HG03135 (cell line): ENCODE data around the gene C19orf38.
"Not testable (repeated sequence)": the region's sequence is repeated elsewhere in the genome, so short reads cannot be mapped to it uniquely, and the experiment has no call there.

Source experiments
- ATAC-seq: cut with Tn5 transposase; IDR thresholded peaks from one replicate; pipeline ENCODE4 v1.9.1; 2021; ENCODE audit warnings: mild to moderate bottlenecking, moderate library complexity; ENCODE audit not compliant: unreplicated experiment

The C19orf38 gene

GRCh38 chr19:10846500-10847202, 1.6 kb upstream of the C19orf38 start:
- ATAC-seq = no peak

GRCh38 chr19:10850631-10851030, 2.4 kb downstream of the C19orf38 start:
- no peak for ATAC-seq

- no peak for ATAC-seq
Measured at GRCh38 chr19:10852098-10852800, 4.0 kb downstream of the C19orf38 start.

- ATAC-seq = no peak
Measured at GRCh38 chr19:10852941-10853340, 4.7 kb downstream of the C19orf38 start.

GRCh38 chr19:10854350-10855089, 6.3 kb downstream of the C19orf38 start:
- no peak for ATAC-seq

GRCh38 chr19:10855879-10856522, 7.8 kb downstream of the C19orf38 start:
- ATAC-seq = no peak

- ATAC-seq = not testable (repeated sequence)
Measured at GRCh38 chr19:10856899-10857298, 8.7 kb downstream of the C19orf38 start.

- no peak for ATAC-seq
Measured at GRCh38 chr19:10858204-10858828, 10.1 kb downstream of the C19orf38 start.

- no peak for ATAC-seq
Measured at GRCh38 chr19:10861103-10861651, 13.0 kb downstream of the C19orf38 start.

- ATAC-seq = no peak
Measured at GRCh38 chr19:10862561-10863106, 14.4 kb downstream of the C19orf38 start.

- ATAC-seq = no peak
Measured at GRCh38 chr19:10863107-10863717, 15.0 kb downstream of the C19orf38 start.

- no peak for ATAC-seq
Measured at GRCh38 chr19:10864538-10864899, 16.3 kb downstream of the C19orf38 start.

- ATAC-seq = no peak
Measured at GRCh38 chr19:10866495-10866894, 18.3 kb downstream of the C19orf38 start.

- ATAC-seq = no peak
Measured at GRCh38 chr19:10868872-10869547, 20.8 kb downstream of the C19orf38 start.

- ATAC-seq = not testable (repeated sequence)
Measured at GRCh38 chr19:10869872-10870311, 21.7 kb downstream of the C19orf38 start.

- no peak for ATAC-seq
Measured at GRCh38 chr19:10870501-10870954, 22.3 kb downstream of the C19orf38 start.

- ATAC-seq = peak; percentile 72
Measured at GRCh38 chr19:10870955-10871603, 22.9 kb downstream of the C19orf38 start, which contains the start of gene CARM1. TSS of gene CARM1 (plus strand) at chr19:10871553. CDS start at chr19:10871703, 150 bp downstream.
